Measurements from ENCODE around the gene NFIB.

The NFIB gene

DNA sequence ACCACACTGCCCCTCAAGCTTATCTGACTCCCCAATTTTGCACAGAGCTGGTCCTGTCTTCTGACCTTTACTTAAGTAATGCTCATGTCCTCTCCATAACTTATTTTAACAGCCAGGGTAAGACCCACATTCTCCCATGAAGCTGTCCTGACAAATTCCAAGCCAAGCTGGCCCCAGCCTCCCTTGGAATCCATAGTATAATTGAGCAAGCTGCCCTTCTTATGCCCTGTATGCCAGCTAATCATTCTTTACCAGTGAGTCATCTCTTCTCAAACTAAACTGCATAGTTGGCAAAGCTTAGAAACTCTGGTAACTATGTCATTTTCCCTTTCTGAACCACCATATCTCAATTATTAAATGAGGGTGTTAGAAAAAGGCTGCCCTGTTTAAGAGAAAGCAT, 92.4 kb downstream of the NFIB start:
- H3K27ac ChIP-seq: peak overlapping the region; percentile 52

DNA sequence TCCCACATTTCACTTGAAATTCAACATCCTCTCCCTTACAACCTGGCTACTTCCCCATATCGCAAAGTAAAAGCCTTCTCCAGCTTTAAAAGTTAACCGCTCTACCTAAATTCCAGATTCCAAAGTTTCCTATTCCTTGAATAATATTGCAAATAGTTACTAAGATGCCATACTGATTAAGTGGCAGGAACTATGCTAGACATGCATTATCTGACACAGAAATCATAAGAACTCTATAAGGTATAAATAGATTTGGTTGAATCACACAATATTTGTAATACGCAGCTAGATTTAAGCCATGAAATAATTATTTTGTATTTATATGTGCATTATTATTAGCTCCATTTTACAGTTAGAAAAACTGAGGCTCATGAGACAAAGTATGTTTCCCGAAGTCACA, 92.8 kb downstream of the NFIB start:
- no peak for DNase-seq (ENCODE audit: low read depth, low spot score)
- peak overlapping the region; percentile 52 for H3K27ac ChIP-seq

More for the DNA sequence above, 92.4 kb downstream of the NFIB start:
- DNase-seq (ENCODE audit: low read depth, low spot score): peak; percentile 53

DNA sequence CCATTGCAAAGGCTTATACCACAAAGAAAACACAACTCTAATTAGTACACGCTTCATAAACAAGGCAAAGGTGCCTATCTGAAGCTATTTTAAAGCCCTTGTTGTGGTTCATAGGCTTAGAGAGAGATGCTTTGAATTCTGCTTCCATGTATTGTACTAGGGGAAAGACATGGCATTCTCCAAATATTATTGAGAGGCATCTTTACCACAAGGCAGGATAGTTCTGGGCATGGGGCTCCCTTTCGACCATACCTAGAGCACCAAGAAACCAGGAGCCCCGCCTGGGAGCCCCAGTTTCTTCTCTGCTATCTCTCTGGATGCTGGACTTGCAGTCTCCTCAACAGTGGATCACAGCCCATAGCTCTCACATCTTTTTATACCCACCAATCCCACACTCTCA, 93.7 kb downstream of the NFIB start:
- DNase-seq (ENCODE audit: low read depth, low spot score): no peak
- no peak overlapping the region for H3K27ac ChIP-seq

DNA sequence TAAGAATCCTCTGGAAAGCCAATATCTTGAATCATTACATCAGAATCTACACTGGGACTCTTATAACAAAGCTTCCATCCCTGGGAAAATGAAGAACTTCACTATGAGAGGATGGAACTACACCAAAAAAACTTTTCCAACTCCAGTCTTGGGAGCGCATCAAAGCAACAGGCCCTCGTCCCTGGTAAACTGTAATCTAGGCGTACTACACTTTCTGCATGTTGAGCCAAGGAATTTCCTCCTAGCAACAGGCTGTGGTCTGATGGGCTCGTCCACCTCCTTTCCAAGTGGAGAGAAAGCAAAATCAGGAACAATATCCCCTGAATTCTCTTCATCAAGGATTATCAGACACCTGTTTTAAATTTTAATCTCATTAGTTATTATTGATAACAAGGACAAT, 94.1 kb downstream of the NFIB start:
- no peak for DNase-seq (ENCODE audit: low read depth, low spot score)
- no peak overlapping the region for H3K27ac ChIP-seq

DNA sequence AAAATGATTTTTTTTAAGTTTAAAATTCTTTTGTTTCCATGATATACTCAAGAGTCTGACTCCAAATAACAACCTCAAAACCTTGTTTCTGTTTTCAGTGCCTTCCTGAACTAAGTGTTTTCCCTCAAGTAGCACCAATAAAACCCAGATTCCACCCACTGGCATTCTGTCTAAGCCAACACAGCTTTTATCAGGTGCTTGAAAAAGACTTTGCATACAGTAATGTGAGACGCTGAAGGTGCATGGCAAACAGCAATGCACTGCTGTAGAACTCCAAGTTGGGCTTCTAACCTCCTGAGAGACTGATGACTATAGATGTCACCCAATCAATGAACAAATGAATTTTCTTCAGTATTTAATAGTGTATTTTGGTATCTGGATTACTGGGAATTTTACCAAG, 95.7 kb downstream of the NFIB start:
- DNase-seq (ENCODE audit: low read depth, low spot score): no peak
- H3K27ac ChIP-seq: peak overlapping the region; percentile 83

DNA sequence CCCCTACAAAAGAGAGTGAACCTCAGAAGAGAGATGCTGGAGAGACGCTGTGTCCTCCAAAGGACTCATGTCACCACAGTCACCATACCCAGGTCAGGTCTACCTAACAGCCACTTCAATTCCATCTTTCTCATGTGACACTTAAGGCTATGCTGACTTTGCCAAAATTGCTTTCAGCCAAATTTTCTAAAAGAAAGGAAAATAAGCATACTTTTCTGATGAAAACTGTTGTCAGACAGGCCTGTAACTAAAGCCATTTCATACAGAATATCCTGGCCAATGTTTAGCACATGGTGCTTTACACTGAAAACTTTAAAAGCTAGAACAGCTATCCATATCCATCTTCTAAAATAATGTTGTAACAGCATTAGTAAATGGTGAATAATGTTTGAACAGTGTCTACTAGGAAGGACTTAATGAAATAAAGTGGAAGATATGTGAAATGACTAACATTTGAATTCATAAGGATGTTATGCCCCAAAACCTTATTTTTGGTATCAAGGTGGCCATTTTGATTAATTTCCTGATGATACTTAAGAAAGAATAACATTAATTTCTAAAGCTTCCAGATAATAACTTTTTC, 97.2 kb downstream of the NFIB start:
- no peak for DNase-seq (ENCODE audit: low read depth, low spot score)
- peak overlapping the region; percentile 83 for H3K27ac ChIP-seq

DNA sequence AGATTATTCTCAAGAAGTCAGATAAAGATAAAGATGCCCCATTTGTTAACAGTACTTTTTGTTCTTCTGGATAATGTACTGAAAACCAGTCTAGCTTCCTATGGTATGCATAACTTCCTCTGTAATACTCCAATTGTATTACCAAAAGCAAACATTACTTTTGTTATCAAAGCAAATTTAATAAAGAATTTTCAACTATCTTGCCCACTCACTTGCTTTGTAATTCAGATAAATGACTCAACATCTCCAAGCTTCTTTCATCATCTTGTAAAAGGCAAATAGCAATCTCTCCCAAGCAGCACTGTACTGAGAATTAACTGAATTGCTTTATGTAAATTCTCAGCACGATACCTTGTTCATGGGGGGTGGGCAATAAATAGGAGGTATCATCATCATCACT, 98.3 kb downstream of the NFIB start:
- H3K27ac ChIP-seq: peak overlapping the region; percentile 83
- no peak for DNase-seq (ENCODE audit: low read depth, low spot score)

DNA sequence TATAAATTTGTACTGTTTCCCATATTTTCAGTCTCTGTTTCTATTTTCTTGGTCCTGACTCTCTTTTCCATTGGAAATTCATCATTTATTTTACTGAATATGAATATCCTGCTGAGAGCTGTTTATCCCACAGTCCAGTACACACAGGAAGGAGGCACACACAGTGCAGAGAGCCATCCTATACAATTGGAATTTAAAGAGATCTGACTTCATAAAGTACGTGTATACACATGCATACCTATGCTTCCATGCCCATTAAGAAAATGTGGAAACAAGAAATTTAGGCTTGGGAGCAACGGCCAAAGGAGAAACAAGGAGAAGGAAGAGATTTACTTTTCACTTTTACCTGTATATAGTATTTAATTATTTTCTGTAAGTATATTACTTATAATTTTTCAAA, 99.2 kb downstream of the NFIB start:
- no peak for DNase-seq (ENCODE audit: low read depth, low spot score)

DNA sequence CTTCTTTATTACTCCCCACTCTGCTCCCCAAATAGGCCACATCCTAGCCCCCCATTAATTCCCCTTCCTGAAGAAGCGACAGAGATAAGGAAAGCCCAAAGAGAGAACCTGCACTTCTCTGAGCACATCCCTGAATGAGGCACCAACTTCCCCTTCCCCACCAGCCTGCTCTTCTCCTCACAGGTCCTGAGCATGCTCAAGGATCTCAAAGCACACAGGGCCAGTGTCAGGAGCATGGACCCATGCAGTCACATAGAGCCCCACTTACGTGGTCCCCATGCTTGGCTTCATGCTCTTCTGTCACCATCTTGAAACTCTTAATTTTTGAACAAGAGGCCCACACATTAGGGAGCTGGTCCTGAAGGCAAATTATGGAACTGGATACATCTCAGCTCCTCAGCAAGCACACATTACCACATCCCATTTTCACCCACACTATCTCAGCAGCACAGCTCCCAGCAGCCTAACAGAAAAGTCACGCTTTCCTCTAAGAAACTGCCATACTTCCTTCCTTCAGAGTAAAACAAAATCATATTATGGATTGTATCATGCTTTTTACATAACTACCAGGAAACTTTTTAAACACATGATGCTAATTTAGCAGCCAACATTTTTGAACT, 99.8 kb downstream of the NFIB start:
- peak overlapping the region; percentile 83 for H3K27ac ChIP-seq

More for the DNA sequence above, 99.2 kb downstream of the NFIB start:
- peak overlapping the region; percentile 83 for H3K27ac ChIP-seq

DNA sequence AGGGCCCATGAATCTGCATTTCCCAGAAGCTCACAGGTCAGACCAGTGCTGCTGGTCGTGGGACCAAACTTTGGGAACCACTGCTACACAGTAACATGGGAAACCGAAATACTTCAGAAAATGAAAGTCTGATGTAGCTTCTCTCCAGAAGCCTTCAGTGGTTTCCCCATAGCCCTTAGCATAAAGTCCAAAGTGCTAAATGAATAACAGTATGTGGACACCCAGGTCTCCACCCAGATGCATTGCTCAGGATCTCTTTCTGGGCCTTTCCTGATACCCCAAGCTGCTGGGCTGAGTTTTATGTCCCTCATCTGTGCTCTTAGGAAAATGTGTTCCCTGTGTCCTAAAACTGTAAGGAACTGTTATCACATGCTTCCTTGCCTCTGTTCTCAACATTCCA, 100.4 kb downstream of the NFIB start:
- no peak for DNase-seq (ENCODE audit: low read depth, low spot score)

More for the DNA sequence above, 99.8 kb downstream of the NFIB start:
- no peak for DNase-seq (ENCODE audit: low read depth, low spot score)

DNA sequence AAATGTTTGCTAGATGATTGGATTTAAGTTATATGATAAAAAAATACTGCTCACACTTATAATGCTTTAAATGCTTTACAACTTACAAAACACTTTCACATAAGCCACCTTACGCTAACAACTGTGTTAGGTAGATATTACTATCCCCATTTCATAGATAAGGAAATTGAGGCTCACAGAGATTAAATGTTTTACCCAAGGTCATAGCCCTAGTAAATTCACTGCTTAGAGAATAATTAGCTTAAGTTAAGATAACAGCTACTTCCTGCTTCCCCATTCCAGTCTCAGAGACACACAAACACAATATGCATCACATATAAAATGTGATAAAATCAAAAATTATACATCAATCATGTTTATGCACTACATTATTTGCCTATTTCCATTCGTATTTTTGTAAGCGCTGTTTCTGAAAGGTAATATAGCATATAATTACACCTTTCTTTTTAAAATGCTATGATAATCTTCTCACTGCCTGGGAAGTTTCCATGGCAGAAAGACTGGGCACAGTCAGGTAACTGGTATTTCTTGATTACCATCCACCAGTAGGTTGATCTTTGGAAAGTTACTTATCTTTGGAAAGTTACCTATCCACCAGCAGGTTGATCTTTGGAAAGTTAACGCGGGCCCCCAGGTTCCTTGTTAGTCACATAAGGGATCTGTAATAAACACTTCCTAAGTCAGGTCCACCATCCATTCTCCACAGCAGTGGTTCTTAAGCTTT, 101.1 kb downstream of the NFIB start:
- peak overlapping the region; percentile 83 for H3K27ac ChIP-seq
- no peak for DNase-seq (ENCODE audit: low read depth, low spot score)

More for the DNA sequence above, 100.4 kb downstream of the NFIB start:
- H3K27ac ChIP-seq: peak overlapping the region; percentile 83

DNA sequence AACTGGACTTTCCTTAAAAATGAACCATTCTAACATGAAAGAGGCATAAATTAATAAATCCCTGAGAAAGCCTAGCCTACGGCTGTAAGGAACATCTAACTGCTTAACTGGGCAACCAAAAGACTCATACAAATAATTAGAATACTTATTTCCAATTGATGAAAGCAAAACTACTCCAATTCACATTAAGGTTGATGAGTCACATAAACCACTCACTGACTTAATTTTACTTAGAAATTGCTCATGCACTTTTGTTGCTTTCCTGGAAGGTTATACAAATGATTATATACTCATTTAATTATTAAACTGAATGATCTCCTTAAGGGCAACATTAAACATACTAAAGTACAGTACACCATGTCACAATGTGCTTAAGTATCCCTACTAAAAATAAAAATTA, 101.9 kb downstream of the NFIB start:
- DNase-seq (ENCODE audit: low read depth, low spot score): no peak
- peak overlapping the region; percentile 83 for H3K27ac ChIP-seq

DNA sequence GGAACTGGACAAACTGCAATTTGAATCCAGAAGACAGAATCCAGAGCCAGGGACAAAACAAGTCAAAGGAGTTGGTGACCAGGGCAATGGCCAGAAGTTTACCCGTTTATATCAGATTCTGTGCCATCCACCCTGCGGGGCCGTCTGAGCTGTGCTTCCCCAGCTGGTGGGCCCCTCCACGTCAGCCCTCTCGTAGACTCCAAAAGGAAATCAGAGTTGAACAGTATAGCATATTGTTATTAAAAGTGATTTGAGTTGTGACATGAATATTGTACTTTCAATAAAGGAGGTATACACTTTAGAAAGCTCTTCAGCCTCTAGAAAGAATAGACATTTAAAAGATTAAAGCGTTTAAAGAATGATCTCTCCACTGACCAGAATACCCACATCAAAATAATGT, 102.4 kb downstream of the NFIB start:
- no peak for DNase-seq (ENCODE audit: low read depth, low spot score)
- H3K27ac ChIP-seq: peak overlapping the region; percentile 83

DNA sequence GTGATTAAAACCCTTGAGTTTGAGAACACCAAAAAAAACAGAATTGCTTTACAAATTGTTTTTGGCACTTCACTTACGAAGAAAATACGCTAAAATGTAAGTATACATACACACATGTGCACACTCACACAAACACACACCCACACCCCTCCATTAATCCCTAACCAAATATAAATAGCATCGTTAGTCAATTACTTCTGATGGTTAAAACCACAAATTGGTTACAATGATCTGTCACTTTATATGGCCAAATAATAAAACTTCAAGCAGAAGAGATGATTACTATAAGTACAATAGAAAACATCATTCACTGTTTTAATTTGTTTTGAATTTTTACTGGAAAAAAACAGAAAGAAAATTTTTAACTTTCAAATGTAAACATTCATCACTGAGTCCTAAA, 103.5 kb downstream of the NFIB start:
- no peak overlapping the region for H3K27ac ChIP-seq
- no peak for DNase-seq (ENCODE audit: low read depth, low spot score)

DNA sequence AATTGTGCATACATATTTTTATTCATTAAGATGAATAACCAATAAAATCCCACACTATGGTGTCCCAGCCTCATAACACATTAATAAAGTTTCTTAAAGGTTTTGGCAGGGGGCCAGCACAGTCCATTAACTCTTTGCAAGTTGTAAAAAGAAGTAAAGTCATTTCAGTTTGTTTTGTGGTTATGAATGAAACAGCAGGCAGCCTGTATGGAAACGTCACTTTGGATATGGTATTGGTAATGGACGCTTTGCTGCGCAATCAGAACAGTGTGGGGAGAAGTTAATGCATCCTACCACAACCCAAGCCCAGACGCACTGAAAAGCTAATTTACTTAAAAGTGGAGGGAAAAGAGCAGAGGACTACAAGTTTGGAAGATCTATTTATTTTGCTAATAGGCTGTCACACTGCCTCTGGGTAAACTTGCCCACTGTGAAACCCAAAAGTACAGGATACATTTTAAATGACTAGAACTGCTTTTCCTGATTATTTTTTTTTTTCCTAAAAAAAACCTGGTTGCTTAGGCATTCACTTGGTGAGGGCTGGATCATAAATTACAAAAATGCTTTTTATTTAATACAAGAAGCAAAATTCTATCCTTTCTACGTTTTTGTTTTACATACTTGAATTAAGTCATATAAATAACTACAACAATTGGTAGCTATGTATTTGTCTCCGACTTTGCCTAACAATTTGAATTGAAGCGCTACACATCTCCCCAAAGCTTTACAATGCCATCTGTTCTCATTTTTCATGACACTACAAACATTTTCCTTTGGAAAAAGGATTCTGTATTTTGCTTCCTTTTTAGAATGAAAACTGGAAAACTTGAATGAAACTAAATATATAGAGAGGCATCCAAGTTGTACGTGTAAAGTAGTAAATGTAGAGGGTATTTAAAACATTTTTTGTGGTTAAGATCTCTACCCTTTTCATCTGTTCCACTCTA, 104.3 kb downstream of the NFIB start:
- H3K27ac ChIP-seq: peak overlapping the region; percentile 14

DNA sequence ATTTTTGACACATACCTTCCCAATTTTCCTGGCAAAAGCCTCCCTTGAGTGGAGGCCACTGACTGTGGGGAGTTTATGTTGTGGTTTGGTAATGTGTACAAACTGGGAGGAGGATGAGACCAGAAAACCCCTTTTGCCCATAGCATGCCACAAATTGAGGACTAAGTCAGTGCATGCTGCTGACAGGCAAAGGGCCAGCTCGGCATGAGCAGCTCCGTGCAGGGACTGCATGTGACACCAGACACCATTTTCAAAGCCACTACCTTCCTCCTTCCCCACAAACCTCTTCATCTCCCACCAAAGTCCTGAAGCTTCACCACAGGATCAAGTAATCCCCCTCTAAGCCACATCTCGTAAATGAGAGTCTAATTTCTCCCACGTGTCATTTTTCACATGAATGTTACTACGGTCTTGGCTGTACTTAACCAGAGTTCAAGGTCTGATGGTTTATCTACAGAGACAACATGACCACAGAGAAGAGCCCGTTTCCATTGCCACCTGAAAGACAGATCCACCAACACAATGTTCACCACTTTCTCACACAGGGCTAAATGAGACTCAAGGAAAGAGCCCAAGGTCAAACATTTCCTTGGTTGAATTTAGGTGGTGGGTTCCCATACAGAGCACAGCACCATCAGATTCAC, 106.5 kb downstream of the NFIB start:
- no peak for DNase-seq (ENCODE audit: low read depth, low spot score)
- no peak overlapping the region for H3K27ac ChIP-seq

More for the DNA sequence above, 104.3 kb downstream of the NFIB start:
- DNase-seq (ENCODE audit: low read depth, low spot score): no peak

DNA sequence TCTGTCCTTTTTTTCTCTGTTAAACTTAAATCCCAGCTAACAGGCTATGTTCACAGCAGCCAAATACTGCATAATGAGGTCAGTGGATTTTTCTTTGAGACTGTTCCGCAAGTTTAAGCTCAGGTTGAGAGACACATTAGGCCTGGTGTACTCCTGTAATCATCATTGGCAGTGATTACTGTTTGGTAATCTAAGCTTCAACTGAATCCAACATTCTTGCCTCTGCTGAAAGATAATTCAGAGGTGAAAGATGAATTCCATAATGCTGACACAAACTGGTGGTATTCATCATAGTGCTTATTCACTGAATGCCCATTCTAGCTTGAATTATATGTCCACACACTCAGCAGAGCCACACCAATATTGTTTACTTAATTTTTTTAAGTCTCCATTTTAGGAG, 108.5 kb downstream of the NFIB start:
- peak; percentile 62 for DNase-seq (ENCODE audit: low read depth, low spot score)
- H3K27ac ChIP-seq: peak overlapping the region; percentile 68

DNA sequence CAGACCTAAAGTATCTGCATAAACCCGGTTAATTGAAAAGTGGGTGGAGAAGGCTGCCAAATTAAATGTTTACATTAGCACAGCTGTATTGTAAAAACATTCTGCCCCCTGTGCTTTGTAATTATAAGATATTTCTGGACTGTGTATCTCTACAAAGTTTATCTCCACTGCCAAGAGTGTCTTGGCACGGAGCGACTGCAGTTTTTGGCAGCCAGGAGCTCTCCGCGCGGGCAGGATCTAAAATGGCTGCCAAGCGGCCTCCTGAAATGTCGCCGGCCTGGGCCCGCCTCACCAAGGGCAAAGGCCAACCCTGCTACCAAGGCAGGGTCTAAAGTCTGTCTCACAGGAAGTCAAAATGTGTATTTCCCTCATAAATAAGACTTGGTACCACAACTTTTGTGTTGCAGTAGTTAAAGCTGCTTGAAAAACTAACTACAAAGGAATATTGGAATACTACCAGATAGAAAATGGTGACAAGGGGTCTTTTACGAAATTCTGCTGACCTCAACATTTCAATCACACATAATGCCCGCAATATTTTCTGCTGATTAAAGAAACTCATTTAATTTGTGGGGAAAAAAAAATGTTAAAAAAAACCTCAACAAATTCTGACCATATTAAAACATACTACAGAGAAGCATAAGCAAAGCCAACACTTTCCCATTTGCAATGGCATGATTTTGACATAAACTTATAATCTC, 110.4 kb downstream of the NFIB start:
- no peak for DNase-seq (ENCODE audit: low read depth, low spot score)
- peak overlapping the region; percentile 14 for H3K27ac ChIP-seq

DNA sequence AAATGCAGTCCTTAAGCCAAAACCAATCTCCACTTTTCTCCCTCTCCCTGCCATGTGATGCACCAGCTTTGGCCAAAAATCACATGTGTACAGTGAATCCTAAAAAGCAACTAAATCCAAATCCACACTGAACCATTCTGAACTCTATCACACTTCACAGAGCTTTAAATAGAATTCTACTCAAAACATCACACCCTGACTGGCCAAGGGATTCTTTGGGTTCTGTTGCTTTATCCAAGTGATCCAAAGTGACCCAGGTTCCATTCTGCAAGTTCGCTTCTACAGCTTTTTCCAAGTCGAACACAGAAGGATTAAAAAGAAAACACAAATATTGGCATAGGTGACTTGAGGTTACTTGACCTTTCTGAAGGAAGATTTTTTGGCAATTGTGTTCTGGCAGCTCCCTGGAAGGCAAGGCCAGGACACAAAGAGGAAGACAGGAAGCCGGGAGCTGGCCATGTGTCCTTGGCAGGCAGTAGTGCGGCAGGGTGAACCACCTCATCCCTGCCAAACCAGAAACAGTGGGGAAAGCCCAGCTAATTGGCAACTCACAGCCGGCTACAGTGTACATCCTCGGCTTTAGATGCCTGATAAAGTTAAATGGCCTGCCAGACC, 115.0 kb downstream of the NFIB start:
- DNase-seq (ENCODE audit: low read depth, low spot score): no peak
- no peak overlapping the region for H3K27ac ChIP-seq

Data from epithelial cell of prostate (primary cell).